ENCODE data around the gene TMEM121. TPM values are rescaled to one million over a fixed set of nuclear protein-coding genes. Genes with fewer than 3 reads are reported as not detected.
A peak's percentile ranks its signal among the peaks of the same experiment; 100 is the strongest.

Gene TMEM121
- polyA plus RNA-seq, 6 donors from 2014 or later, result 1.4 to 3.3 (median 1.9) TPM

DNA sequence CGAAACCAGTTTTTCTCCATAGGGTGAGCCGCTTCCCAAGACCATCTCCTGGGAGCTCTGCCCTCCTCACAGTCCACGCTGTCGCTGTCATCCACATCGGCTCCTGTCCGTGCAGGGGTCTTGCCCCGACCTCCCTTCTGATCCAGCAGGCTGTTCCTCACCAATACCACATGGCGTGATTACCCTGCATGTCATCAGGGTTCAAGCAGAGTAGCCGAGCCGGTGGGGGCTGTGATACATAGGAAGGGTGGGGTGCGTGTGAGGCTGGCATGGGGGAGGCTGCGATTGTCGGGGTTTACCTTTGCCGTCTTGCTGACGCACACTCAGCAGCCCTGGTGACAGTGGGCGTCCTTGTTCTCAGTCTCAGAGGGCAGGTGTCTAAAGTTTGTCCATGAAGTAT lies 18.3 kb upstream of the TMEM121 start:
- Mint-ChIP-seq H3K27me3 (peaks cover 20 to 32% (median 20%) of the 10 kb centered on the region in 3 donors), H3K4me1 (peaks cover 3 to 5% (median 5%) of the 10 kb centered on the region in 3 donors), H3K27ac (no peak overlapping the region), H3K36me3 (no peaks in the 10 kb centered on the region), H3K9me3 (no peaks in the 10 kb centered on the region), H3K4me3 (no peak overlapping the region)
- ATAC-seq (ENCODE audit: low read depth in 2 of 2) (no peak), DNase-seq (no peak)

DNA sequence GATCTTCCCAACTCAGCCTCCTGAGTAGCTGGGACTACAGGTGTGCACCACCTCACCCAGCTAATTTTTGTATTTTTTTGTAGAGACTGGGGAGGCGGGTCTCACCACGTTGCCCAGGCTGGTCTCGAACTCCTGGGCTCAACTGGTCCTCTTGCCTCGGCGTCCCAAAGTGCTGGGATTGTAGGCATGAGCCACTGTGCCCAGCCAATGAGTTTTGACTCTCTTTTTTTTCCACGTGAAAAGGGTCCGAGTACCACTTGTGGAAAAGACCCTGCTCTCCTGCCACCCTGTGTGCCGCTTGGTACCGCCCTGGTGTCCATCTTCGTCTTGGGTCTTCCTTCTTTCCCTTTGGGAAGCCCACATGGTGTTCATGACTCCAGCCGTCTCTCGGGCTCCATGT lies 17.8 kb upstream of the TMEM121 start:
- peaks cover 19 to 35% (median 20%) of the 10 kb centered on the region in 3 donors for H3K27me3 Mint-ChIP-seq

DNA sequence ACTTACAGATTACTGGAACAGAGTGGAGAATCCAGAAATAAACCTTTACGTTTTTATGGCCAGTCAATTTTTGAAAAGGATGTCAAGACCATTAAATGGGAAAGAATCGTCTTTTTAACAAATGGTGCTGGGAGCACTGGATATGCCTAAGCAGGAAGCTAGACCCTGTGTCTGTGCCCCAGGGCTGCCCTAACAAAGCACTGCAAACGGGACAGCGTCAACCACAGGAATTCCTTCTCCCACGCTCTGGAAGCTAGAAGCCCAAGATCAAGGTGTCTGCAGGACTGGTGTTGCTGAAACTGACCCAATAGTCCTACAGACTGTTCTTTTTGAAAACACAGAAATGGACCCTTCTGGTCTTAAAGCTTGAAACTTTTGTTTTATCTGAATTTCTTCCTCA lies 9.3 kb upstream of the TMEM121 start:
- ATAC-seq (ENCODE audit: low read depth in 2 of 2), result no peak
- H3K36me3 Mint-ChIP-seq, result no peaks in the 10 kb centered on the region
- H3K27ac Mint-ChIP-seq, result no peak overlapping the region
- H3K4me3 Mint-ChIP-seq, result no peak overlapping the region
- peaks cover 0 to 8% (median 0%) of the 10 kb centered on the region in 7 donors for H3K9me3 Mint-ChIP-seq
- DNase-seq, result no peak
- H3K27me3 Mint-ChIP-seq, result peaks cover 25 to 47% (median 26%) of the 10 kb centered on the region in 3 donors
- peaks cover under 1 to 7% (median 4%) of the 10 kb centered on the region in 3 donors for H3K4me1 Mint-ChIP-seq

More for the DNA sequence above, 17.8 kb upstream of the TMEM121 start:
- Mint-ChIP-seq H3K4me1 (peaks cover 3 to 5% (median 5%) of the 10 kb centered on the region in 3 donors), H3K9me3 (peaks cover 0 to under 1% (median 0%) of the 10 kb centered on the region in 7 donors), H3K27ac (peak overlapping the region in 2 of 6 donors; percentile 79 to 87), H3K4me3 (no peak overlapping the region), H3K36me3 (no peaks in the 10 kb centered on the region)
- no peak for DNase-seq
- no peak for ATAC-seq (ENCODE audit: low read depth in 2 of 2)

DNA sequence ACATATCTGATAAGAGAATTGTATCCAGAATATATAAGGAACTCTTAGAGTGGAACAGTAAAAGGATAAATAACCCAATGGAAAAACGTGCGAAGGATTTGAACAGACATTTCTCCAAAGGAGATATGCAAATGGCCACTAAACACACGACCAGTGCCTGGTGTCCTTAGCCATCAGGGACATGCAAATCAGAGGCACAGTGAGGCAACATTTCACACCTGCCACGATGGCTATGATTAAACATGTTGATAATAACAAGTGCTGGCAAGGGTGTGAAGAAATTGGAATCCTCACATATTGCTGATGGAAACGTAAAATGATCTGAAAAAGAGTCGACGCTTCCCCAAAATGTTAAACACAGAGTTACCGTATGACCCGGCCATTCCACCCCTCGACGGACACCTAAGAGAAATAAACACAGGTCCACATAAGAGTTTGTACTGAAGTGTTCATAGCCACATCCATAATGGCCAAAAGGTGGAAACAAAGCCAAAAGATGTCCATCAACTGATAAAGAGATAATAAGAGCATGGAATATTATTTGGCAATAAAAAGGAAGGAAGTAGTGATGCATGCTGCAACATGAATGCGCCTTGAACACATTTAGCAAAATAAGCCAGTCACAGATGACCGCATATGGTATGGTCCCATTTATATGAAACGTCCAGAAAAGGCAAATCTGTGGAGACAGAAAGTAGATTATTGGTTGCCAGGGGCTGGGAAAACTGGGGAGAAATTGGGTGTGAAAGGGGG lies 6.3 kb upstream of the TMEM121 start:
- ATAC-seq (ENCODE audit: low read depth in 2 of 2), result no peak
- Mint-ChIP-seq H3K9me3 (peaks cover 0 to 6% (median 0%) of the 10 kb centered on the region in 7 donors), H3K27me3 (peaks cover 19 to 35% (median 33%) of the 10 kb centered on the region in 3 donors), H3K4me3 (peak overlapping the region in 1 of 8 donors; percentile 37), H3K36me3 (no peaks in the 10 kb centered on the region), H3K27ac (no peak overlapping the region), H3K4me1 (peaks cover 0 to 7% (median 4%) of the 10 kb centered on the region in 3 donors)
- no peak for DNase-seq

GRCh38 chr14:105525326-105525725 lies 1.1 kb upstream of the TMEM121 start:
- peak overlapping the region in 1 of 6 donors; percentile 32 for H3K27ac Mint-ChIP-seq
- no peak for DNase-seq
- peaks cover 10 to 27% (median 15%) of the 10 kb centered on the region in 3 donors for H3K27me3 Mint-ChIP-seq
- no peaks in the 10 kb centered on the region for H3K36me3 Mint-ChIP-seq
- H3K9me3 Mint-ChIP-seq, result peaks cover 0 to 1% (median 0%) of the 10 kb centered on the region in 7 donors
- ATAC-seq (ENCODE audit: low read depth in 2 of 2), result no peak
- peaks cover 8 to 24% (median 24%) of the 10 kb centered on the region in 3 donors for H3K4me1 Mint-ChIP-seq
- peak overlapping the region; percentile 12 to 88 (median 62) for H3K4me3 Mint-ChIP-seq

- peaks cover 8 to 19% (median 12%) of the 10 kb centered on the region in 3 donors for H3K27me3 Mint-ChIP-seq
- DNase-seq, result no peak
- H3K4me1 Mint-ChIP-seq, result peaks cover 14 to 38% (median 29%) of the 10 kb centered on the region in 3 donors
- H3K4me3 Mint-ChIP-seq, result peak overlapping the region; percentile 42 to 88 (median 82)
- no peaks in the 10 kb centered on the region for H3K36me3 Mint-ChIP-seq
- ATAC-seq (ENCODE audit: low read depth in 2 of 2), result no peak
- H3K9me3 Mint-ChIP-seq, result peaks cover 0 to 1% (median 0%) of the 10 kb centered on the region in 7 donors
- peak overlapping the region in 3 of 6 donors; percentile 34 to 85 (median 64) for H3K27ac Mint-ChIP-seq
Observed at GRCh38 chr14:105526776-105527380, 495 bp downstream of the TMEM121 start.

- H3K36me3 Mint-ChIP-seq, result no peaks in the 10 kb centered on the region
- peak overlapping the region in 7 of 8 donors; percentile 56 to 88 (median 82) for H3K4me3 Mint-ChIP-seq
- H3K4me1 Mint-ChIP-seq, result peaks cover 19 to 43% (median 33%) of the 10 kb centered on the region in 3 donors
- H3K9me3 Mint-ChIP-seq, result peaks cover 0 to 1% (median 0%) of the 10 kb centered on the region in 7 donors
- peak overlapping the region in 2 of 6 donors; percentile 64 to 85 for H3K27ac Mint-ChIP-seq
- DNase-seq (no peak), ATAC-seq (ENCODE audit: low read depth in 2 of 2) (no peak)
- H3K27me3 Mint-ChIP-seq, result peaks cover 8 to 14% (median 12%) of the 10 kb centered on the region in 3 donors
Observed at GRCh38 chr14:105527381-105527825, 1.0 kb downstream of the TMEM121 start.

DNA sequence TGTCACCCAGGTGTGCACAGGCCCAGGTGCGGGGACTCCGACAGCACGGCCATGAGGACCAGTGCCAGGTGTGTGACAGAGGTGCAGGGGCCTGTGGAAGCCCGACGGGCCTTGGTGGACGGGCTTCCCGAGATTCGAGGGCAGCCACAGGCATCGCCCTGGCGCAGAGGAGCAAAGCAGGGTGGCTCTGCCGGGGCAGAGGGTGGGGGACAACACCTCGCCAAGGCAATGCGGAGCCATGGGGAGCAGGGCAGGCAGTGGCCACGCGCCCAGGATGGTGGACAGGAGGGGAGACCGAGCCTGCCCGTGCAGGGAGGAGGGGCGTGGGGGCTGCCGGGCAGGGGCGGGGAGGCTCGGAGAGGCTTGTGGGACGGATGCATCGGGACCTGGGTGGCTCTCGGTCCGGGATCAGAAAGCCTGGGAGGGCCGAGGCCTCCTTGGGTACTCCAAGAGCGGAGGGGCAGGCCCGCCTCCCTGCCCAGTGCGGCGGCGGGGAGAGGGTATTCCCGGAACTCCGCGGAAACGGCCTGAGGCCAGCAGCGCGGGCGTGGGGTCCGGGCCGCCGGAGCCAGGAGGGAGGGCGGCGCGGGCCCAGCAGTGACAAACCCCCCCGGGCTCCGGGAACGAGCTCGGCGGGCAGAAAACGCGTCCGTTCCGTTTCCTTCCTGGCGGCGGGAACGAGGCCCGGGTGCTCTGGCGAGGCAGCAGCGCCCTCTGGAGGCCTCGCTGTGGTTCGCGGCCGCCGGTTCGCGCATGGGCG lies 1.6 kb downstream of the TMEM121 start:
- Mint-ChIP-seq H3K9me3 (peaks cover 0 to 1% (median 0%) of the 10 kb centered on the region in 7 donors), H3K27me3 (peaks cover 8 to 14% (median 12%) of the 10 kb centered on the region in 3 donors), H3K36me3 (no peaks in the 10 kb centered on the region), H3K27ac (peak overlapping the region in 5 of 6 donors; percentile 16 to 82 (median 49)), H3K4me1 (peaks cover 25 to 49% (median 39%) of the 10 kb centered on the region in 3 donors), H3K4me3 (peak overlapping the region; percentile 56 to 88 (median 82))
- ATAC-seq (ENCODE audit: low read depth in 2 of 2) (peak; percentile 52 to 60), DNase-seq (peak; percentile 79)

DNA sequence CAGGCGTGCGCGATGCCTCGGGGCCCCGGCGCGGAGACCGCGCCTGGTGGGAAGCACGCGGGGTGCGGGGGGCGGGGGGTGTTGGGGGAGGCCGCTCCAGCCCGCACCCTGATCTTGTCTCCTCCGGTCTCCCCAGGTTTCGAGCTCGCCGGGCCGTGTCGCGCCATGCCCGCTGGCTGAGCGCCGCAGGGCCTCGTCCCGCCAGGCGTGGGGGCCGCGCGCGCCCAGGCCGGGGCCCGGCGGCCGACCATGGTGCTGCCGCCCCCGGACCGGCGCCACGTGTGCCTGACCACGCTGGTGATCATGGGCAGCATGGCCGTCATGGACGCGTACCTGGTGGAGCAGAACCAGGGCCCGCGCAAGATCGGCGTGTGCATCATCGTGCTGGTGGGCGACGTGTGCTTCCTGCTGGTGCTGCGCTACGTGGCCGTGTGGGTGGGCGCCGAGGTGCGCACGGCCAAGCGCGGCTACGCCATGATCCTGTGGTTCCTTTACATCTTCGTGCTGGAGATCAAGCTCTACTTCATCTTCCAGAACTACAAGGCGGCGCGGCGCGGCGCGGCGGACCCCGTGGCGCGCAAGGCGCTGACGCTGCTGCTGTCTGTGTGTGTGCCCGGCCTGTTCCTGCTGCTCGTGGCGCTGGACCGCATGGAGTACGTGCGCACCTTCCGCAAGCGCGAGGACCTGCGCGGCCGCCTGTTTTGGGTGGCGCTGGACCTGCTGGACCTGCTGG lies 2.4 kb downstream of the TMEM121 start:
- no peaks in the 10 kb centered on the region for H3K9me3 Mint-ChIP-seq
- no peaks in the 10 kb centered on the region for H3K36me3 Mint-ChIP-seq
- H3K4me3 Mint-ChIP-seq, result peak overlapping the region; percentile 79 to 88 (median 82)
- no peak for DNase-seq
- ATAC-seq (ENCODE audit: low read depth in 2 of 2), result no peak
- H3K27ac Mint-ChIP-seq, result peak overlapping the region in 3 of 6 donors; percentile 57 to 85 (median 76)
- peaks cover 33 to 57% (median 44%) of the 10 kb centered on the region in 3 donors for H3K4me1 Mint-ChIP-seq
- peaks cover 5 to 14% (median 8%) of the 10 kb centered on the region in 3 donors for H3K27me3 Mint-ChIP-seq

- DNase-seq (peak; percentile 22), ATAC-seq (ENCODE audit: low read depth in 2 of 2) (no peak)
- Mint-ChIP-seq H3K27ac (peak overlapping the region in 2 of 6 donors; percentile 57 to 85), H3K9me3 (no peaks in the 10 kb centered on the region), H3K4me1 (peaks cover 38 to 60% (median 49%) of the 10 kb centered on the region in 3 donors), H3K36me3 (no peaks in the 10 kb centered on the region), H3K27me3 (peaks cover 3 to 14% (median 8%) of the 10 kb centered on the region in 3 donors), H3K4me3 (peak overlapping the region; percentile 79 to 88 (median 82))
Observed at GRCh38 chr14:105529319-105529568, 2.9 kb downstream of the TMEM121 start.

DNA sequence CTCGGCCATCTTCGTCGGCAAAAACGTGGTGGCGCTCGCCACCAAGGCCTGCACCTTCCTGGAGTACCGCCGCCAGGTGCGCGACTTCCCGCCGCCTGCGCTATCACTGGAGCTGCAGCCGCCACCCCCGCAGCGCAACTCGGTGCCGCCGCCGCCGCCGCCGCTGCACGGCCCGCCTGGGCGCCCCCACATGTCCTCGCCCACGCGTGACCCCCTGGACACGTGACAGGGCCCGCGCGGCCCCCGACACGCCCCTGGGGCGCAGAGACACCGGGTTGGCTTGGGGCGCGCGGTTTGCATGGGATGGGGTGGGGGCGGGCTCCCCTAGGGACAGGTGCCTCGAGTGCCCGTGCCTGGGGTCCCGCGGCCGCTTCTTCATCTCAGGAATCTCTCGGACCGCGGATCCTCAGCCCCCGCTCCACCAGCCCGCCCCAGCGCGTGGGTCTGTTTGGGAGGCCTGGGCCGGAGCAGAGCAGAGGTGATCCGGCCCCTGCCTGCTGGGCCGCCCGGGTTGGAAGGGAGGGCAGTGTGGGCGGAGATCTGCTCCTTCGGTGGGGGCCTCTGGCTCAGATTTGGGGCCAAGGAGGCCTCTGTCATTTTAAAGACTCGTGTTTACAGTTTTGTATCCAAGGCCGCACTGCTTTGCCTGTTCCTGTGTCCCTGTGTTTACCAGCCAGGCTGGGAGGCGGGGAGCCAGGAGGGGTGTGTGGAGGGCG lies 3.3 kb downstream of the TMEM121 start:
- Mint-ChIP-seq H3K4me3 (peak overlapping the region; percentile 59 to 88 (median 82)), H3K27ac (peak overlapping the region in 2 of 6 donors; percentile 74 to 89), H3K4me1 (peaks cover 39 to 60% (median 49%) of the 10 kb centered on the region in 3 donors), H3K36me3 (no peaks in the 10 kb centered on the region), H3K9me3 (no peaks in the 10 kb centered on the region), H3K27me3 (peaks cover 0 to 14% (median 8%) of the 10 kb centered on the region in 3 donors)
- peak; percentile 11 to 17 for ATAC-seq (ENCODE audit: low read depth in 2 of 2)
- DNase-seq, result peak; percentile 48
